PC-3 (cell line): ENCODE measurements around the gene CMC1. TPM values are rescaled to one million over a fixed set of nuclear protein-coding genes. Genes with fewer than 3 reads are reported as not detected.

Experiments used
- ATAC-seq: fragments of 200-7000 bp; cut with Tn5 transposase; 2 replicates; pipeline ENCODE4 v1.9.1; 2020; ENCODE audit warnings: mild to moderate bottlenecking, moderate library complexity
- BruUV-seq: library from RNA; stranded (reverse); fragments of 400-500 nt; replicated peaks from 2 replicates; lab custom pipeline; 2021; lab: Mats Ljungman, UMichigan
- CTCF ChIA-PET: fragments of 300-600 bp; sonication (Branson Sonifier 250); formaldehyde crosslinking; loops from one replicate; lab custom pipeline; 2022; ENCODE audit warnings: antibody characterized with exemption; lab: Charles Lee
- POLR2A ChIA-PET: fragments of 300-600 bp; sonication (Branson Sonifier 250); formaldehyde crosslinking; loops from one replicate; lab custom pipeline; 2022; ENCODE audit warnings: antibody characterized with exemption; ENCODE audit not compliant: unreplicated experiment; lab: Charles Lee
- DNase-seq: peaks from one replicate; pipeline ENCODE4 v3.0.0-alpha.2; 2015
- H2AFZ ChIP-seq: fragments of 300-600 bp; sonication (generic); 2 replicates; pipeline ENCODE4 v1.6.0; 2016; ENCODE audit warnings: antibody characterized with exemption, low read length
- H3F3A ChIP-seq: fragments of 300-600 bp; sonication (generic); one replicate; pipeline ENCODE4 v1.6.0; 2017; ENCODE audit warnings: antibody characterized with exemption, low read length, control low read depth, mild to moderate bottlenecking; ENCODE audit not compliant: unreplicated experiment
- H3K27ac ChIP-seq: fragments of 300-600 bp; sonication (generic); 2 replicates; pipeline ENCODE4 v1.5.1; 2016; ENCODE audit warnings: mild to moderate bottlenecking, low read length
- H3K27me3 ChIP-seq: fragments of 300-600 bp; sonication (generic); 2 replicates; pipeline ENCODE4 v1.6.1; 2016; ENCODE audit warnings: low read length, mixed read lengths
- H3K36me3 ChIP-seq: fragments of 300-600 bp; sonication (generic); 2 replicates; pipeline ENCODE4 v1.6.1; 2016; ENCODE audit warnings: low read depth, mixed run types, low read length, mixed read lengths
- H3K4me1 ChIP-seq: fragments of 300-600 bp; sonication (generic); 2 replicates; pipeline ENCODE4 v1.5.1; 2016; ENCODE audit warnings: low read length; ENCODE audit not compliant: insufficient read depth
- H3K4me2 ChIP-seq: fragments of 300-600 bp; sonication (generic); 2 replicates; pipeline ENCODE4 v1.6.0; 2016; ENCODE audit warnings: low read length
- H3K4me3 ChIP-seq: fragments of 300-600 bp; sonication (generic); 2 replicates; pipeline ENCODE4 v1.5.1; 2016; ENCODE audit warnings: mild to moderate bottlenecking, low read length, mixed read lengths
- H3K79me2 ChIP-seq: fragments of 300-600 bp; sonication (generic); 2 replicates; pipeline ENCODE4 v1.6.1; 2017; ENCODE audit warnings: low read length, mixed read lengths
- H3K9ac ChIP-seq: fragments of 300-600 bp; sonication (generic); 2 replicates; pipeline ENCODE4 v1.6.0; 2016; ENCODE audit warnings: mild to moderate bottlenecking, low read length
- H3K9me2 ChIP-seq: fragments of 300-600 bp; sonication (generic); replicated peaks from 2 replicates; pipeline ENCODE4 v1.6.1; 2016; ENCODE audit warnings: mixed run types, low read length, mixed read lengths
- H3K9me3 ChIP-seq: fragments of 300-600 bp; sonication (generic); 2 replicates; pipeline ENCODE4 v1.6.1; 2016; ENCODE audit warnings: low read length, mixed read lengths
- H4K20me1 ChIP-seq: fragments of 300-600 bp; sonication (generic); 2 replicates; pipeline ENCODE4 v1.6.1; 2016; ENCODE audit warnings: low read length, mixed read lengths
- CTCF ChIP-seq: fragments of 300-600 bp; sonication (generic); conservative IDR thresholded peaks from 2 replicates; pipeline ENCODE4 v1.5.1; 2017; ENCODE audit warnings: antibody characterized with exemption, low read depth, mild to moderate bottlenecking, low read length
- EZH2 ChIP-seq: fragments of 300-600 bp; sonication (generic); IDR thresholded peaks from one replicate; pipeline ENCODE4 v1.6.1; 2017; ENCODE audit warnings: antibody characterized with exemption, mild to moderate bottlenecking, low read length; ENCODE audit not compliant: unreplicated experiment
- EZH2phosphoT487 ChIP-seq: fragments of 300-600 bp; sonication (generic); IDR thresholded peaks from 2 replicates; pipeline ENCODE4 v1.6.1; 2018; ENCODE audit warnings: mild to moderate bottlenecking, antibody characterized with exemption, low read length, borderline replicate concordance
- intact Hi-C: fragments of 100-400 bp; cut with micrococcal nuclease; formaldehyde crosslinking; loops from 2 replicates; pipeline ENCODE4 v1.9.0; 2023
- total RNA-seq: library from RNA; depleted of rRNA; stranded (reverse); fragments of >200 nt; gene quantifications from 2 replicates; pipeline ENCODE4 v1.2.3, GENCODE V29; 2014

CMC1 gene
- total RNA-seq, 1 experiment from 2014 or later = 16.7 TPM

GRCh38 chr3:28240441-28240840 lies 978 bp upstream of the CMC1 start:
- H3K9me3 ChIP-seq = no peaks in the 10 kb centered on the region
- no peak overlapping the region for H3K27ac ChIP-seq
- no peak for ATAC-seq
- intact Hi-C loops = loop anchor here (2.0 to 5.0 kb wide), 2 partner anchors 46 to 528 kb away; no protein-coding TSS in a partner anchor
- H3K36me3 ChIP-seq = no peaks in the 10 kb centered on the region
- H3K9ac ChIP-seq = no peak overlapping the region
- ChIA-PET CTCF (no interaction called here), POLR2A (interaction anchor here (0.5 kb wide), 1 partner anchor 64 kb away, joined by 3 read pairs; no protein-coding TSS in a partner anchor)
- H3K27me3 ChIP-seq = no peaks in the 10 kb centered on the region
- H3K4me3 ChIP-seq = peak overlapping the region; percentile 84
- H2AFZ ChIP-seq = peak overlapping the region; percentile 89
- no TSS peak for BruUV-seq
- peak overlapping the region; percentile 92 for H3K4me2 ChIP-seq
- no peaks in the 10 kb centered on the region for H3K9me2 ChIP-seq
- H3F3A ChIP-seq = no peaks in the 10 kb centered on the region
- no peak for TF ChIP-seq EZH2
- no peak for TF ChIP-seq CTCF
- no peak for TF ChIP-seq EZH2phosphoT487
- H3K4me1 ChIP-seq = peaks cover 20% of the 10 kb centered on the region
- no peak for DNase-seq
- H3K79me2 ChIP-seq = peaks cover 40% of the 10 kb centered on the region
- no peaks in the 10 kb centered on the region for H4K20me1 ChIP-seq

GRCh38 chr3:28242519-28242918 lies 1.1 kb downstream of the CMC1 start:
- ATAC-seq (no peak), DNase-seq (no peak)
- Histone ChIP-seq H3K27me3 (no peaks in the 10 kb centered on the region), H3K4me2 (peak overlapping the region; percentile 95), H3K9ac (peak overlapping the region; percentile 93), H3K4me1 (peaks cover 22% of the 10 kb centered on the region), H3K4me3 (peak overlapping the region; percentile 84), H3K36me3 (no peaks in the 10 kb centered on the region), H3F3A (no peaks in the 10 kb centered on the region), H3K27ac (no peak overlapping the region), H4K20me1 (no peaks in the 10 kb centered on the region), H3K79me2 (peaks cover 61% of the 10 kb centered on the region), H3K9me3 (no peaks in the 10 kb centered on the region), H3K9me2 (no peaks in the 10 kb centered on the region), H2AFZ (peak overlapping the region; percentile 77; the same call in 1 of the 2 replicates)
- intact Hi-C loops = loop anchor here (5.0 kb wide), 1 partner anchor 530 kb away; no protein-coding TSS in a partner anchor
- POLR2A ChIA-PET = no interaction called here
- CTCF ChIA-PET = no interaction called here
- BruUV-seq = TSS peak; percentile 54
- TF ChIP-seq EZH2phosphoT487 (no peak), EZH2 (no peak), CTCF (no peak)

- Histone ChIP-seq H2AFZ (no peak overlapping the region), H3K36me3 (no peaks in the 10 kb centered on the region), H4K20me1 (no peaks in the 10 kb centered on the region), H3K27ac (no peak overlapping the region), H3K4me1 (peaks cover 22% of the 10 kb centered on the region), H3K4me3 (no peak overlapping the region), H3K4me2 (no peak overlapping the region; the same call in 1 of the 2 replicates), H3K9me2 (no peaks in the 10 kb centered on the region), H3K9ac (no peak overlapping the region), H3K27me3 (no peaks in the 10 kb centered on the region), H3K79me2 (peaks cover 71% of the 10 kb centered on the region), H3F3A (no peaks in the 10 kb centered on the region), H3K9me3 (no peaks in the 10 kb centered on the region)
- CTCF ChIA-PET = no interaction called here
- DNase-seq = no peak
- BruUV-seq = no TSS peak
- TF ChIP-seq CTCF (no peak), EZH2phosphoT487 (no peak), EZH2 (no peak)
- intact Hi-C loops = loop anchor here (5.0 kb wide), 1 partner anchor 531 kb away; no protein-coding TSS in a partner anchor
- POLR2A ChIA-PET = no interaction called here
- ATAC-seq = no peak
Observed at GRCh38 chr3:28243424-28244106, 2.1 kb downstream of the CMC1 start.
